Measurements from ENCODE around the gene PRRT1.

Gene PRRT1

DNA sequence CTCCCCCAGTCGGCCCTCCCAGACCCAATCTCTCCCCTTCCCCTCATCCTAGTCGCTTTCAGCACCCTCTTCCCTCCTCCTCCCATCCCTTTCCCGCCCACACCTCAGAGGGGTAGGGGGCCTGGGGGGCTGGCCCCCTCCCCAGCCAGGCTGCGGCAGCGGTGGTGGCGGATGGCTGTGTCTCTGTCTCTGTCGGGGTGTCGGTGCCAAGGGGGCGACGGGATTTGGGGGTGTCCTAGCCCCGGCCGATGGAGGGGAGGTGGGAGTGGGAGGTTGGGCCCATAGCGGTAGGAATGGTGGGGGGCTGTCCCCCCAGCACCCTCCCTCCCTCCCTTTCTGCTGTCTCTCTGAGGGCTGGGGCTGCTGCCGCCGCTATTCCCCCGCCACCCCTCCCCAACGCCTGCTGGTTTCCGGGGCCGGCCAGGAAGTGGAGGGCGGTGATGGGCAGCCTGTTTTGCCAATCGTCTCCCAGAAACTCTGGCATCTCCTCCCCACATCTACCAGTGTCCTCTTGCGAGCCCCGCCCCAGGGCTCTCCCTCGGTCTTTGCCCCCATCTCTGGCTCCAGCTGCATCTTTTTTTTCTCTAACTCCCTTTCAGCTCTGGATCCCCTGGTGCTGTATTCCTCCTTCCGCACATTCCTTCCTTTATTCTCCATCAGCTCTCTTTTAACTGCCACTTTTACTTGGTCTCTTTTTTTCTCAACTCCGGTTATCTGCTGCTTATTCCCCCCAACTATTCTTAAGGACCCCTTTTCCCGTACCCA, 24.2 kb upstream of the PRRT1 start, which contains the start of gene AGPAT1:
Gene AGPAT1, minus strand, starts transcription at position 374 of the 765 bp plus-strand sequence. CDS start 4,588 bp downstream, outside the sequence.
- peak; percentile 99 for DNase-seq (ENCODE audit: low read depth, low spot score)

DNA sequence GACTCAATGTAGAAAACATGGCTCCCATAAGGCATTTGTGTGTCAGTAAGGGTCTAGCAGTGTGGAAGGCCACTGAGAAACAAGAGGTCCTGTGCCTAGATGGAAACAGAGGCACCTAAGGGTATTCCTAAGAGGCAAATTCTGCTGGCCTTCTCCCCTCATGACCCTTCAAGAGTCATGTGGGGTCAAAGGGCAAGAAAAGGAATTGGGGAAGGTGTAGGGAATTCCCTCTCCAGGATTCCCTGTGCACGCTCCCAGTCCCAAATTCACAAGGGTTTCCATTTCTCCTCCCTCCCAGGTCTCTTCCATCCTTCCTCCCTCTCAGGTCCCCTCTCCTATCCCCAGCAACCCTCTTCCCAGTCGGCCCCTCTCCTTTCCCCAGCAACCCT, 23.6 kb upstream of the PRRT1 start:
- DNase-seq (ENCODE audit: low read depth, low spot score) = no peak

DNA sequence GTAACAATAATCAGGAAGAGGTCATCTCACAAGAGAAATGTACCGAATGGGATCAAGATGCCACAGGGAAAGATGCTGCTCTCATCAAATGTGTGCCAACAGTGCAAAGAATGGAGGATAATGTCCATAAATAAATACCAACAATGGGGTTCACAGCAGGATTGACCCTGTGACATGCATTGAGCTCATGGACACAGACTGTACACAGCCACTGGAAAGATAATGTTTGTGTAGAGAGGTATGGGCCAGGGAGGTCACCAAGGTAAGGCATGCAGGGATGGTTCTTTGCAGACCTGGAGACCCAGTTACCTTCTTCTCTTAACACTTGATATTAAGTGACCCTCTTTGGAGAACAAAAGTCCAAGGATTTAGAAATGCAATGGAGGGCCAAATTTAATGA, 22.7 kb upstream of the PRRT1 start:
- DNase-seq (ENCODE audit: low read depth, low spot score) = no peak

DNA sequence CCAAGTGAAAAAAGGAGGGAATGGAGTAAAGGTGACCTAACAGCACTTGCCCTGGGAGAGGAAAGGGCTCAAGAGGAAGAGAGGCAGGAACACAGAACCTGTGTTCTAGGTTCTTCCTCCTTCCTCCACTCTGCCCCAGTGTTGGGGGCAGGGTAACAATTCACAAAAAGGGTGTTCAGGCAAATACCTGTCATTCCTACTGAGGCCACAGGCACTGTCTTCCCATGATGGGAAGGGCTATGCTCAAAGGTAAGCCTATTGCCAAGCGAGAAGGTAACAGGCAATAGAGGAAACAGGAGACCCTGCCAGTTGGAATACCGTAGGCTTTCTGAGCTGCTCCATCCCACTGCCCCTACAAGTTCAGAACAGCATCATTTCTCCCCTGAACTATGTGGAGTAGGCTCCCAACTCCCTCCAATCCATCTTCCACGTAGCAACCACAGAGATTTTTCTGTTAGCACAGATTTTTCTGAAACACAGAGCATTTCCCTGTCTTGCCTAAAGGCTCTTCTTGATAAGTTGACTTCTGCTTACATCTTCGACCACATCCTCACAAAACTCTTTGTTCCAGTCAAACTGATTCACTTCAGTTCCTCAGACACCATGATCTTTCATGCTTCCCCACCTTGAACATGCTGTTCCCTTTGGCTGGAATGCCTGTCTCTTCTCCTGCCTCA, 21.4 kb upstream of the PRRT1 start:
- DNase-seq (ENCODE audit: low read depth, low spot score) = no peak

DNA sequence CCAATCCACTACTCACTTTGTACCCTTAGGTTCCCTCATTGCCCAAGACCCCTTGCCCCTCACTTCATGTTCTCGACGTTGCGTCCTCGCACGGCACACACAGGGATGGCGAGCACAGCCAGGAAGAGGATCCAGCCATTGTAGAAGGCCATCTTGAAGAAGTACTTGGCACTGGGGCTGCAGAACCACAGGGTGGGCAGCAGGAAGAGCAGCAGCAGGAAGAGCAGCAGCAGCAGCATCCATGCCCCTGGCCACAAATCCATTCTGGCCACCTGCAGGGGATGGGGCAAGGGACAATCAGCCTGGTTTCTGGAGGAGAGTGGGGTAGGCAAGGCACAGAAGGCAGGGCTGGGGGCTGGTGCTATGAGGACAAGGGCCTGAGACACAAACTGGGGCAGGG, 19.5 kb upstream of the PRRT1 start:
- no peak for DNase-seq (ENCODE audit: low read depth, low spot score)

DNA sequence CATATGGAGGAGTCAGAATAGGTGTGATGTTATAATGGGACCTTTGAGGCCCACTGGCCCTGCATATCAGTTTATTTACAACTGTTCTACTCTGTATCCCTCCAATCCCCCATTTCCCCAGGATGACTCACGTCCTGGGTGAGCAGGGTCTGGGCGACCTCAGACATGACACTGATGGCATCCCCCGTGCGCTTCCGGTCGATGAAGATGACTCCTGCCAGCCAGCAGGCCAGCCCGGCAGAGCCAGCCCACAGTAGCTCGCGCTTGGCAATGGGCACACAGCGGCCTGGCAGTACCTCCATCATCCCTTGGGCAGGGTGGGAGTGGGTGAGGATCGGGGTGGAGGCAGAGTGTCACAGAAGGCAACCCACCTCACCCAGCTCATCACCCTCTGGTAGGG, 18.6 kb upstream of the PRRT1 start:
- DNase-seq (ENCODE audit: low read depth, low spot score) = no peak

DNA sequence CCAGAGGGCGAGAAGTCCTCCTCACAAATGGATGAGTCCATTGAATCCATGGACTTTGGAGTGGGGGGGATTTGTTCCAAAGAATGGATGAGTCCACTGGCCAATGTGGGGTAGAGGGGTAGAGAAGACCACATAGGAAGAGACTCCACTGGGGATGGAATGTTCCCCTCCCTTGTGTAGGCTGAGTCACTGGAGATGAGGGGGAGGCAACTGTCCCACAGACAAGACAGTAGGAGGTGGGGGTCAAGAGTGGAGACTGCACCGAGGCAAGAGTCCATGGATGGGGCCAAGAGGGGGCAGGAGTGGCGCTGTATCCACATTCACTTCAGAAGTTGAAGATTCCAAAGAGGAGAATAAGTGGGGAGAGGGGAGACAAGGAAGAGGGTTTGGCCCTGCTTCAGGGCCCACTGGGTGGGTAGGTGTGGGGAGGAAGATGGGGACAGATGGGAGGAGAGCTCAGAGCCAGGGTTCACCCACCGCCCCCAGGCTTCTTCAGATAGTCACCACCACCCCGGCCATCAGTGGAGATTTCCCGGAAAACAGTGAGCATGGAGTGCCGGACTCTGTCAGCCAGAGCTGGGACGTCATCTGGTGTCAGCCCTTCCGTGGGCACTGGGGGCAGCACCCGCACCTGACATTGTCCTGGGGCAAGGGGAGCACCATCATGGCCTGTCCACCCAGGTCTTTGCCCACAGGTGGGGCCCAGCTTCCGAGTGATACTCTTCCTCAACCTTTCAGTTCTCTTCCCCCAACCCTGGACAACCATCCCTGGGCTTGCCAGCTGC, 17.3 kb upstream of the PRRT1 start:
- DNase-seq (ENCODE audit: low read depth, low spot score) = no peak

DNA sequence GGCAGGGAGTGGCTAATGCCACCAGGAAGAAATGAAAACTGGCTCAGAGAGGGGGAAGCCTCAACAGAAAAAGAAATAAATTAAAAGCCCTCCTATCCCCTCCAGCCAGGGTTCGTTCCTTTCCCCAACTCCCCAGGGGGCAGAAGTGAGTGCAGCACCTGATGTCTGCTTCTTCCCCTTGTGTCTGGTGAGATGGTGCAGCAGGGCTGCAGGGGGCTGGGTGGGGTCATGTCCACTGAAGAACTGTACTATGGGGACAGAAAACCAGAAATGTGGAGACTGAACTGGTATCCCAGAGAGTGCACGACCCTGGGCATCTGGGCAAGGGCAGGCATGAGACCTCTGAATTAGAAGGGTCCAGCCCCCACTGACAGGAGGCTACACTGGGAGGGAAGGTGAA, 16.6 kb upstream of the PRRT1 start:
- DNase-seq (ENCODE audit: low read depth, low spot score) = no peak

DNA sequence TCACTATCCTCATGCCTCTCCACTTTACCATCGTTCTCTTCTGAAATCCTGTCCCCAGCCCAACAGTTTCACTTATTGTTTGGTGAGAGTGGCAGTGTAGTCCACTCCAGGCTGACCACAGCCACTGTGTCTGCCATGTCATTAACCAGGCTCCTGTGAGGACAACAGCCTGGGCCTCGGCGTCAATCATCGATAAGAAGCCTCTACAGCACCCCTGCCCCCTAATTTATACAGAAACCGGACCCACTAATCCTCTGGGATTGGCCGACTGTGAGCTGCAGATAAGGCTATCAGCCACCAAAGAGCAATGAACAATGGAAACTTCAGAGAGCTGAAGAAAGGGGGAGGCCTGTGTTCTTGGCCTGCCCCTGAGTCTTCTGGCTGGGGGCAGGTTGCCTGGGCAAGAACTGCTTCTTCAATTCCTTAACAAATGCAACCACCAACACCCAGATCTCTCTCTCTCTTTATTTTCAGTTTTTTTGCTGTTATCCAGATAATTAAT, 16.1 kb upstream of the PRRT1 start:
- peak; percentile 17 for DNase-seq (ENCODE audit: low read depth, low spot score)

DNA sequence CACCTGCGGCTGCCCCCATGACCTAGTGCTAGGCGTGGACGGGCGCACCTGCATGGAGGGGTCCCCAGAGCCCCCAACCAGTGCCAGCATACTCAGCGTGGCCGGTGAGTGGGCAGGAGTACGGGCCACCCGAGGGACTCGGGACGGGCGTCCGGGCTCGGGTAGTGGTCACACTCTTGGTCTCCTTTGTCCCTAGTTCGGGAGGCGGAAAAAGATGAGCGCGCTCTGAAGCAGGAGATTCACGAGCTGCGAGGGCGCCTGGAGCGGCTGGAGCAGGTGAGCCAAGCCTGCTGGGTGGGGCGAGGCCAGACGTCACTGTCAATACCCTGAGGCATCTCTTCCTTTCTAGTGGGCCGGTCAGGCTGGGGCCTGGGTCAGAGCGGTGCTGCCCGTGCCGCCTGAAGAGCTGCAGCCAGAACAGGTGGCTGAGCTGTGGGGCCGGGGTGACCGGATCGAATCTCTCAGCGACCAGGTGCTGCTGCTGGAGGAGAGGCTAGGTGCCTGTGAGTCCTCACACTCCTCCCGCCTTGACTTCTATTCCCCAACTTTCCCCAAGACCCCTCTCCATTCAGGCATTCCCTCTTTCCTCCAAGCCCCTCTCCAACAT, 15.5 kb upstream of the PRRT1 start:
- no peak for DNase-seq (ENCODE audit: low read depth, low spot score)

DNA sequence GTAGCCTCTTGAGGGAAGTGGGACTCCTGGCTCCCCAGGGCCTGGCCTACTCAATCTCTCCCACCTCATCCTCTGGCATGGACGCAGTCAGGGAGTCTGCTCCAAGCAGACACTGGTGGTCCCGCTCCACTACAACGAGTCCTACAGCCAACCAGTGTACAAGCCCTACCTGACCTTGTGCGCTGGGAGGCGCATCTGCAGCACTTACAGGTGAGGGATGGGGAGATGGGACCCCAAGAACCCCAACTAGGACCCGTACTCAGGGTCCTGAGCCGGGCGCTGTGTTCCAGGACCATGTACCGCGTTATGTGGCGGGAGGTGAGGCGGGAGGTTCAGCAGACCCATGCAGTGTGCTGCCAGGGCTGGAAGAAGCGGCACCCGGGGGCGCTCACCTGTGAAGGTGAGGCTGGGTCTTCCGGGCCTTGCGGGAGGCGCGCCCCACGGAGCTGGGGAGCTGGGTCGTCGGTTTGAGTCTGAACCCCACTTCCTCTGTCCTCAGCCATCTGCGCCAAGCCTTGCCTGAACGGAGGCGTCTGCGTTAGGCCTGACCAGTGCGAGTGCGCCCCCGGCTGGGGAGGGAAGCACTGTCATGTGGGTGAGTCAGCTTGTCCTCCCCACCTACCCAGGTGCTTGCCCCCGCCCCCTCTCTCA, 14.8 kb upstream of the PRRT1 start:
- no peak for DNase-seq (ENCODE audit: low read depth, low spot score)

DNA sequence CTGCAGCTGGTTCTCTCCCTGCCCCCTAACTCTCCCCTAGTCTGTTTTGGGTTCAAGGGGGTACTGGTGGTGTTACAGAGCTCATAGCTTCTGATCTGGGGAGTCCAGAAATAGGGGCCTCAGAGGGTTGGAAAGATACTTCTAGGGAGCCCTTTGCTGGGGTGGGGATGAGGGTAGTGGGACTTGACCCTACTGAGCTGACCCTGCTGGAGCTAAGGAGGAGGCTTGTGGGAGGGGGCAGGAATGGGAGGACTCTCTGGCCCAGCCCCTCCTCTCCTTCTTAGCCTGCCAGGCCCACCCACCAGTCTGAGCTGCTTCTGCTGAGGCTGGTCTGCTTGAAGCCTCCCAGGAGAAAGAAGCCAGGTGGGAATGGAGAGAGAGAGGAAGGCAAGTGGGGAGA, 12.6 kb upstream of the PRRT1 start, which contains the start of gene EGFL8:
Gene EGFL8, plus strand, starts transcription at position 301 of the 400 bp plus-strand sequence. CDS start 1,571 bp downstream, outside the sequence.
- DNase-seq (ENCODE audit: low read depth, low spot score) = no peak

DNA sequence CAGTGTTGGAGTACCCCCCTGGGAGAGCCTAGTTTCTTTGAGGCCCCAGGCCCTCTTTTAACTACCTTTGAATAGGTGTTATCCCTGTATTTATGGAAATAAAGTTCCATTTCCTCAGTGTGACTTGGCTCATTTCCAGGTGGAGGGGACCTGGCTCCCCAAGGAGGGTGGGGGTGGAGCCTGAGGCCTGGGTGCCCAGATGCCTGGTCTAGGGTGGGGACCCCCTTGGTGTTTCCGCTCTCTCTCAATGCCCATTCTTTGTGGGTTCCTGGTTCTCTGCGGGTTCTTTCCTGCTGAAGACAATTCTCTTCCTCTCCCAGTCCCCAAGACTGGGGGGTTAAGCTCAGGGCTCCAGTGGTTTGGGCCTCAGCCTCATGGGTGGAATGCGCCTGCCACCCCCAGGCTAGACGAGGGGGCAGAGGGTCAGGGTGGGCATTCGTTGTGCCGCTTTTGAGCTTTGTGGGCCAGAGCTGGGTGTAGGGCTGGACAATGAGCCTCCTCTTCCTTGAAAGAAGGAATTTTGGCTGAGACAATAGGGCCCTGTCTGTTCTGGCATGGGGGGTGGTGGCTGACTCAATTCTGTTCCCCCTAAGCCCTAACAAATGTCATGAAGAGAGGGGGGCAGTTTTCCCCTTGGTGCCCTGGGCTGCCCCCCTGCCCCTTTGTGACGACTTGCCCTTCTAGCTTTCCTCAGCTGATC, 12.0 kb upstream of the PRRT1 start:
- no peak for DNase-seq (ENCODE audit: low read depth, low spot score)

DNA sequence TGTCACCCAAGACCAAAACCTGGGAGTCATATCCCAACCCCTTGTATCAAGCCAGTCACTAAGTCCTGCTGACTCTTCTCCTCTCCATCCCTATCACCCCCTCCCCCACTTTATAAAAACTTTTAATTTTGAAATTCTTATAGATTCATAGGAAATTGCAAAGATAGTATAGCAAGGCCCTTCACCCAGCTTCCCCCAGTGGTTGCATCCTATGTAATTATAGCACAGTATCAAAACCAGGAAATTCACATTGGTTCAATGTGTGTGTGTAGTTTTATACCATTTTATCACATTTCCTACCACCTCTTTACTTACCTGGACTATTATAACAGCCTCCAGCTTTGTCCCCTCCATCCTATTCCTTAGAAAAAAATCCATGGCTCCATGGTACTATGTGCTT, 6.3 kb upstream of the PRRT1 start:
- DNase-seq (ENCODE audit: low read depth, low spot score) = no peak

DNA sequence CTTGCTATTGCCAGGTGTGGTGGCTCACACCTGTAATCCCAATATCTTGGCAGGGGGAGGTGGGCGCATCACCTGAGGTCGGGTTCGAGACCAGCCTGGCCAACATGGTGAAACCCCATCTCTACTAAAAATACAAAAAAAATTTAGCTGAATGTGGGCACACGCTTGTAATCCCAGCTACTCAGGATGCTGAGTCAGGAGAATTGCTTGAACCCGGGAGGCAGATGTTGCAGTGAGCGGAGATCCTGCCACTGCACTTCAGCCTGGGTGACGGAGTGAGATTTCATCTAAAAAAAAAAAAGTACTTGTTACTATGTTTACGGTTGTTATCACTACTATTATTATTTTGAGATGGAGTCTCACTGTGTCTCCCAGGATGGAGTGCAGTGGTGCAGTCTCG, 5.2 kb upstream of the PRRT1 start:
- DNase-seq (ENCODE audit: low read depth, low spot score) = no peak

DNA sequence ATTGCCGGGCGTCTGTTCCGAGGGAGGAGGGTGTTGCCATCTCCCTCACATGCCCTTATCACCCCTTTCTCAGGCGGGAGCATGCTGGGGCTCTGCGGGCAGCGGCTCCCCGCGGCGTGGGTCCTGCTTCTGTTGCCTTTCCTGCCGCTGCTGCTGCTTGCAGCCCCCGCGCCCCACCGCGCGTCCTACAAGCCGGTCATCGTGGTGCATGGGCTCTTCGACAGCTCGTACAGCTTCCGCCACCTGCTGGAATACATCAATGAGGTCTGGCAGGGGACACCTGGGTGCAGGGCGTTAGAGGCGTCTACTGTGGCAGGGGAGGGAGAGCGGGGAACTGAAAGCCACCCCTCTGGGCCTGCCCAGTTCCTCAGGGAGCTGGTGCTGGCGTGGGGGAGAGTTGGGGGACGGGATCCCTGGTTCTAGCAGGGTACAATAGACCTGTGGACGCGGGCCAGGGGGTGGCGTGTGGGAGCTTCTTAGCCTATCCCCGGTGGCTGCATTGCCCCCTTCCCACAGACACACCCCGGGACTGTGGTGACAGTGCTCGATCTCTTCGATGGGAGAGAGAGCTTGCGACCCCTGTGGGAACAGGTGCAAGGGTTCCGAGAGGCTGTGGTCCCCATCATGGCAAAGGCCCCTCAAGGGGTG, 2.9 kb upstream of the PRRT1 start:
- DNase-seq (ENCODE audit: low read depth, low spot score) = peak; percentile 83

DNA sequence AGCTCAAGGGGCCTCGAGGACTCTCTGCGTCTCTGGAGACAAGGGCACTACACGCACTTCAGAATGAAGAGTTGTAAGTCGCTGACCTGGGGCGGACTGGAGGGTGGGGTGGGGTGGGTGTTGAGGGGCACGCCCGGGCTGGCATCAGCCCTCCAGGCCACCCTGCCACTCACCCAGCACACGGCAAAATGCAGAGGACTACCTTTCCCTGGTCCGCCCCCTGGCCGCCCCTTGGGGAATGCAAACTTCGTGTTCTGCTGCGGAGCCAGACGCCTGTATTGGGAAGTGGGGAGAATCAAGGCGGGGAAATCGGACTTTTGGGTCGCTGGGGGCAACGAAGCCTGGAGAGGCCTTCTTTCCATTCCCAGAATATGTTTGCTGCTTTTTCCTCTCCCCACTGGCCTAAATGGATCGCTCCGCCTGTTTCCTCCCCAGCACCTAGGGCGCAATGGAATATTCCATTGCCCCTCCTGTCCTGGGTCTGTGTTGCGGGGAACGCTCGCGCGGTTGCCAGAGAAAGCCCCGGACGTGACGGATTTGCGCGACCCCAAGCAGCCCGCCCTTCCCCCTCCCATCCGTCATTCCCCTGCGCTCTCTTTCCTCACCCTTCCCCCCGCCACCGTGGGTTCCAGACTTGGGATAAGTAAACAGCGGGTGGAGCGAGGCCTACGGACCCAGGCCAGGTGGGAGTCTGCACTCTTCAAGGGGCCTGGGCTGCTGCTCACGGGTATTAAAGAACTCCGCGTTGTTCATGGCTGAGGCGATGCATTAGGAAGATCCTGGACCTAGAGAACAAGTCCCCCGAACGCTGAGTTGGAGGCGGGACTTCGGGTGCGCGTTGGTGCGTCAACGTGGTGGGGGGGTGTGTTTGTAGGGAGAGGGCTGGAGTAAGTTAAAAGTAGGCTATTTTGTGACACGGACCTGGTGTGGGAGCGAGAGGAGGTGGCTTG, 2.1 kb upstream of the PRRT1 start, which contains the start of gene PPT2:
Gene PPT2, plus strand, starts transcription at position 578 of the 950 bp plus-strand sequence. CDS start 454 bp downstream, outside the sequence.
- DNase-seq (ENCODE audit: low read depth, low spot score) = peak; percentile 97

DNA sequence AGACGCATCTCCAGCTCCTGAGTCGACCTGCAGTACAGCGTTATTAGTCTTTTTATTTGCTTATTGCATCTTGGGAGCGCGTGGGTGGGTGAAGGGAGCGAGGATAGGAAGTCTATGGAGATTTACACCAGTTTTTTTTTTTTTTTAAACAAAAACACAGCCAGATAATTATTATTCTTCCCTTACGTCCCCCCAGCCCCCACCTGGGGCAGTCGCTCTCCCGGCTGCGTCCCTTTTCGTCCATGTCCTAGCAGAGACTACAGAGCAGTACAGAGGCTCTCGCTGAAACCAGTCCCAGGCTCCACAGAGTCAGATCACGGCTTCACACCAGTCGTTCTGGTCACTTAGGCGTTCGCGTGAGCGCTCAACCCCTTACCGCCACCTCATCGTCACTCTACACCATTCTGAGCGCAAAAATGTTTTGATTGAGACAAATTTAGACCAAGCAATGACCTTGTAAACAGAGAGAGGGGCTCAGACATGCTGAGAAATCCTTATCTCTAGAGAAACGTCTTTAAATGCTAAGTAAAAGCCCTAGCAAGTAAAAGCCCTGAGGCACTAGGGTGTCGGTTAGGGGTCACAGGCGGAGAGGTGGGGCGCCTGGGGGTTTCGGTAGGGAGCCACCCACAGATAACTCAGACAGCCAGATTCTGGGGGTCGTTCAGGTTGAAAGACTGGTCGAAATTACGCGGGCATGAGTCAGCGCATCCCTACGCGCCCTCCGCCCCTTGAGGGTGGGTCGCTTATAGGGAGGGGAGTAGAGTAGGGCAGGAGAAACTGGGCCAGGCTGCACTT, 1.2 kb upstream of the PRRT1 start:
- peak; percentile 56 for DNase-seq (ENCODE audit: low read depth, low spot score)
